Fibroblast of mammary gland (primary cell): ENCODE data around the gene TOX2.

Experiments
- DNase-seq: peaks from one replicate; pipeline ENCODE4 v3.0.0-alpha.2; 2010; ENCODE audit warnings: low read depth
- H3K4me3 ChIP-seq: 2 replicates; pipeline ENCODE4 v1.5.1; 2011; ENCODE audit warnings: low read depth, mild to moderate bottlenecking, low read length, moderate library complexity; ENCODE audit not compliant: control insufficient read depth
- CTCF ChIP-seq: conservative IDR thresholded peaks from 2 replicates; pipeline ENCODE4 v1.5.1; 2011; ENCODE audit warnings: low read depth, low read length, inconsistent platforms; ENCODE audit not compliant: control insufficient read depth, insufficient read depth

TOX2 gene

GRCh38 chr20:43972692-43973091 lies 58.0 kb downstream of the TOX2 start:
- no peak overlapping the region for H3K4me3 ChIP-seq
- no peak for DNase-seq
- TF ChIP-seq CTCF = no peak

GRCh38 chr20:43973231-43973630 lies 58.6 kb downstream of the TOX2 start:
- H3K4me3 ChIP-seq = no peak overlapping the region
- no peak for DNase-seq
- no peak for TF ChIP-seq CTCF

- no peak overlapping the region for H3K4me3 ChIP-seq
- TF ChIP-seq CTCF = no peak
- no peak for DNase-seq
Observed at GRCh38 chr20:43973671-43974450, 59.2 kb downstream of the TOX2 start.

GRCh38 chr20:43974695-43975094 lies 60.0 kb downstream of the TOX2 start:
- no peak for DNase-seq
- TF ChIP-seq CTCF = no peak
- no peak overlapping the region for H3K4me3 ChIP-seq

- peak; percentile 90 for DNase-seq
- no peak for TF ChIP-seq CTCF
Observed at GRCh38 chr20:43975096-43975768, 60.6 kb downstream of the TOX2 start.

GRCh38 chr20:43976547-43976946 lies 61.9 kb downstream of the TOX2 start:
- H3K4me3 ChIP-seq = no peak overlapping the region
- TF ChIP-seq CTCF = no peak
- no peak for DNase-seq

More at GRCh38 chr20:43975096-43975768, 60.6 kb downstream of the TOX2 start:
- H3K4me3 ChIP-seq = no peak overlapping the region
